GM12878 (cell line): ENCODE results near the gene CNNM4. TPM values are rescaled to one million over a fixed set of nuclear protein-coding genes. Genes with fewer than 3 reads are reported as not detected.

Source experiments
- ESRRA ChIP-seq: IDR thresholded peaks from 2 replicates; pipeline ENCODE4 v1.6.1; 2012; ENCODE audit warnings: mild to moderate bottlenecking, low read length, improper control_type of control experiment
- HCFC1 ChIP-seq: fragments of 150-350 bp; IDR thresholded peaks from 2 replicates; pipeline ENCODE4 v1.6.1; 2014; ENCODE audit warnings: low read length
- RAD21 ChIP-seq: IDR thresholded peaks from 2 replicates; pipeline ENCODE4 v1.6.1; 2011; ENCODE audit warnings: mild to moderate bottlenecking, low read depth, low read length, moderate library complexity; ENCODE audit not compliant: insufficient read depth
- RCOR1 ChIP-seq: conservative IDR thresholded peaks from 2 replicates; pipeline ENCODE4 v1.6.1; 2012; ENCODE audit warnings: low read depth, low read length, improper control_type of control experiment
- SREBF1 ChIP-seq: IDR thresholded peaks from 2 replicates; pipeline ENCODE4 v1.6.1; 2012; ENCODE audit warnings: mild to moderate bottlenecking, low read length
- SUZ12 ChIP-seq: fragments of 200-600 bp; sonication (generic); IDR thresholded peaks from one replicate; pipeline ENCODE4 v1.6.1; 2018; ENCODE audit warnings: antibody characterized with exemption, mild to moderate bottlenecking; ENCODE audit not compliant: unreplicated experiment
- YY1 ChIP-seq: IDR thresholded peaks from 2 replicates; pipeline ENCODE4 v1.6.1; 2011; ENCODE audit warnings: low read depth, mild to moderate bottlenecking, low read length
- ZNF207 ChIP-seq: fragments of 450-650 bp; IDR thresholded peaks from 2 replicates; pipeline ENCODE4 v1.6.1; 2014; ENCODE audit warnings: antibody characterized with exemption, mild to moderate bottlenecking, borderline replicate concordance
- polyA plus RNA-seq, 11 experiments: library from polyadenylated mRNA; depleted of rRNA in 4 of 11; unstranded in 6 of 11; stranded (reverse) in 5 of 11; fragments of >200 nt; fragmentation: Nextera tagmentation in 4 of 11; fragmentation: Illumina TruSeq in 1 of 11; extraction: Ambion mirVana in 4 of 11; extraction: Trizol in 1 of 11; gene quantifications; 1 replicate in 1 of 11; 2 replicates in 10 of 11; pipeline versions ENCODE4 v1.2.1 to v1.2.3, GENCODE V29; 2011 to 2016; ENCODE audit warnings: inconsistent platforms in 2 of 11, missing spikeins in 2 of 11, low read depth in 1 of 11
- total RNA-seq, 4 experiments: library from RNA; depleted of rRNA in 3 of 4; stranded (reverse); fragments of >200 nt in 3 of 4; fragmentation: Illumina TruSeq in 1 of 4; extraction: Trizol in 1 of 4; gene quantifications; 2 replicates each; pipeline versions ENCODE4 v1.2.1 to v1.2.3, GENCODE V29; 2013 to 2021
- TF ChIP-seq, protein P1 (sequence below): fragments of 450-650 bp; IDR thresholded peaks from 2 replicates; pipeline ENCODE4 v1.6.1; 2017; ENCODE audit warnings: mild to moderate bottlenecking, moderate library complexity
- TF ChIP-seq, protein P2 (sequence below): fragments of 450-650 bp; IDR thresholded peaks from 2 replicates; pipeline ENCODE4 v1.6.1; 2016; ENCODE audit warnings: mild to moderate bottlenecking
- TF ChIP-seq, protein P3 (sequence below): fragments of 450-650 bp; IDR thresholded peaks from 2 replicates; pipeline ENCODE4 v1.6.1; 2016; ENCODE audit warnings: mild to moderate bottlenecking

CNNM4 gene
- total and polyA plus RNA-seq, 10 of the 15 experiments (the other 5 are each of a cell fraction or from before 2014, with no cell fraction given) = 2.4 to 13.8 (median 8.1) TPM

DNA sequence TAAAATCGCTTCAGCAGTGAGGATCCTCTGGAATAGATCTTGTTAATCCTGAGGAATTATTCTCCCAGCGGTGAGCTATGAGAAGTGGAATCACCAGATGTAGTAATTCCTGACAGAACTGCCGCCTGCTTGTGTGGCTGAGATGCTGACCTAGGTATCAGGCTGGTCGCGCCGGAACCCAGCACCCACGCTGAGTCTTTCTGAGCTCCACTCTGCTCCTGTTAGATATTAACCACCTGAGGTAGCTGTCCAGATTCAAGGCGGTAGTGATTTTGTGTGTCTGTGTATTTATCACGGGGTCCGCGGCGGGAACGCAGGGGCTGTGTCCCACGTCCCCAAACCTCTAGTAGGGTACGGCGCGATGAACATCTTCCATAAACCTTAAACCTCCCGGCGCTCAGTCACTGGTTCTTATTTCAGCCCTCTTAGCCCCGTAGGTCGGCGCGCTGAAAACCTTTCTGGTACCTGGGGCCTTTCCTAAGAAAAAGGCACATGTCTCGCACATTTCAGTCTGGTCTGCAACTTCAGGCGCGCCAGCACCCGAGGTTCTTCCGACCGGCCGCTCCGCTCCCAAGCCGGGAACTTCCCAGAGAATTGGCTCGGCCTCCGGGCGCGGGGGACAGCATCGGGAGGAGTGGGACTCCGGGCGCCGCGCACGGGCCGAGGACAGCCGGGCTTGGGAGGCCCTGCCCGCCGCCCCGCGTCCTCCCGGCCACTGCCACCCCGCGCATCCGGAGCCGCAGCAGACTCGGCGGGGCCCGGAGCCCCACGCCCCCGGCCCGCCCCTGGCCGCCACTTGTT is 54.8 kb downstream of the CNNM4 start (continued):
- TF ChIP-seq, protein P1, sequence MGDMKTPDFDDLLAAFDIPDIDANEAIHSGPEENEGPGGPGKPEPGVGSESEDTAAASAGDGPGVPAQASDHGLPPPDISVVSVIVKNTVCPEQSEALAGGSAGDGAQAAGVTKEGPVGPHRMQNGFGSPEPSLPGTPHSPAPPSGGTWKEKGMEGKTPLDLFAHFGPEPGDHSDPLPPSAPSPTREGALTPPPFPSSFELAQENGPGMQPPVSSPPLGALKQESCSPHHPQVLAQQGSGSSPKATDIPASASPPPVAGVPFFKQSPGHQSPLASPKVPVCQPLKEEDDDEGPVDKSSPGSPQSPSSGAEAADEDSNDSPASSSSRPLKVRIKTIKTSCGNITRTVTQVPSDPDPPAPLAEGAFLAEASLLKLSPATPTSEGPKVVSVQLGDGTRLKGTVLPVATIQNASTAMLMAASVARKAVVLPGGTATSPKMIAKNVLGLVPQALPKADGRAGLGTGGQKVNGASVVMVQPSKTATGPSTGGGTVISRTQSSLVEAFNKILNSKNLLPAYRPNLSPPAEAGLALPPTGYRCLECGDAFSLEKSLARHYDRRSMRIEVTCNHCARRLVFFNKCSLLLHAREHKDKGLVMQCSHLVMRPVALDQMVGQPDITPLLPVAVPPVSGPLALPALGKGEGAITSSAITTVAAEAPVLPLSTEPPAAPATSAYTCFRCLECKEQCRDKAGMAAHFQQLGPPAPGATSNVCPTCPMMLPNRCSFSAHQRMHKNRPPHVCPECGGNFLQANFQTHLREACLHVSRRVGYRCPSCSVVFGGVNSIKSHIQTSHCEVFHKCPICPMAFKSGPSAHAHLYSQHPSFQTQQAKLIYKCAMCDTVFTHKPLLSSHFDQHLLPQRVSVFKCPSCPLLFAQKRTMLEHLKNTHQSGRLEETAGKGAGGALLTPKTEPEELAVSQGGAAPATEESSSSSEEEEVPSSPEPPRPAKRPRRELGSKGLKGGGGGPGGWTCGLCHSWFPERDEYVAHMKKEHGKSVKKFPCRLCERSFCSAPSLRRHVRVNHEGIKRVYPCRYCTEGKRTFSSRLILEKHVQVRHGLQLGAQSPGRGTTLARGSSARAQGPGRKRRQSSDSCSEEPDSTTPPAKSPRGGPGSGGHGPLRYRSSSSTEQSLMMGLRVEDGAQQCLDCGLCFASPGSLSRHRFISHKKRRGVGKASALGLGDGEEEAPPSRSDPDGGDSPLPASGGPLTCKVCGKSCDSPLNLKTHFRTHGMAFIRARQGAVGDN = no peak
- TF ChIP-seq RCOR1 (no peak), RAD21 (no peak), SREBF1 (no peak), ZNF207 (no peak), ESRRA (no peak), YY1 (no peak), SUZ12 (no peak), HCFC1 (no peak)
- TF ChIP-seq, protein P2, sequence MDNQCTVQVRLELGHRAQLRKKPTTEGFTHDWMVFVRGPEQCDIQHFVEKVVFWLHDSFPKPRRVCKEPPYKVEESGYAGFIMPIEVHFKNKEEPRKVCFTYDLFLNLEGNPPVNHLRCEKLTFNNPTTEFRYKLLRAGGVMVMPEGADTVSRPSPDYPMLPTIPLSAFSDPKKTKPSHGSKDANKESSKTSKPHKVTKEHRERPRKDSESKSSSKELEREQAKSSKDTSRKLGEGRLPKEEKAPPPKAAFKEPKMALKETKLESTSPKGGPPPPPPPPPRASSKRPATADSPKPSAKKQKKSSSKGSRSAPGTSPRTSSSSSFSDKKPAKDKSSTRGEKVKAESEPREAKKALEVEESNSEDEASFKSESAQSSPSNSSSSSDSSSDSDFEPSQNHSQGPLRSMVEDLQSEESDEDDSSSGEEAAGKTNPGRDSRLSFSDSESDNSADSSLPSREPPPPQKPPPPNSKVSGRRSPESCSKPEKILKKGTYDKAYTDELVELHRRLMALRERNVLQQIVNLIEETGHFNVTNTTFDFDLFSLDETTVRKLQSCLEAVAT = no peak
- TF ChIP-seq, protein P3, sequence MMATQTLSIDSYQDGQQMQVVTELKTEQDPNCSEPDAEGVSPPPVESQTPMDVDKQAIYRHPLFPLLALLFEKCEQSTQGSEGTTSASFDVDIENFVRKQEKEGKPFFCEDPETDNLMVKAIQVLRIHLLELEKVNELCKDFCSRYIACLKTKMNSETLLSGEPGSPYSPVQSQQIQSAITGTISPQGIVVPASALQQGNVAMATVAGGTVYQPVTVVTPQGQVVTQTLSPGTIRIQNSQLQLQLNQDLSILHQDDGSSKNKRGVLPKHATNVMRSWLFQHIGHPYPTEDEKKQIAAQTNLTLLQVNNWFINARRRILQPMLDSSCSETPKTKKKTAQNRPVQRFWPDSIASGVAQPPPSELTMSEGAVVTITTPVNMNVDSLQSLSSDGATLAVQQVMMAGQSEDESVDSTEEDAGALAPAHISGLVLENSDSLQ = no peak
